ENCODE measurements around the gene SND1.

SND1 gene

GRCh38 chr7:127678337-127678736 lies 26.3 kb downstream of the SND1 start:
- in situ Hi-C loops (cut with MboI; ENCODE audit: low pct_unique_long_range_greater_than_20kb, low sequenced_read_pairs), result no loop called here
- no peak for DNase-seq

- no peak for DNase-seq
- in situ Hi-C loops (cut with MboI; ENCODE audit: low pct_unique_long_range_greater_than_20kb, low sequenced_read_pairs), result no loop called here
Observed at GRCh38 chr7:127678947-127679346, 27.0 kb downstream of the SND1 start.

- DNase-seq, result no peak
- in situ Hi-C loops (cut with MboI; ENCODE audit: low pct_unique_long_range_greater_than_20kb, low sequenced_read_pairs), result no loop called here
Observed at GRCh38 chr7:127680983-127681382, 29.0 kb downstream of the SND1 start.

GRCh38 chr7:127682140-127682539 lies 30.1 kb downstream of the SND1 start:
- in situ Hi-C loops (cut with MboI; ENCODE audit: low pct_unique_long_range_greater_than_20kb, low sequenced_read_pairs), result no loop called here
- DNase-seq, result no peak

GRCh38 chr7:127683776-127684681 lies 32.0 kb downstream of the SND1 start:
- DNase-seq, result no peak

GRCh38 chr7:127689194-127689772 lies 37.3 kb downstream of the SND1 start:
- DNase-seq, result no peak
- in situ Hi-C loops (cut with MboI; ENCODE audit: low pct_unique_long_range_greater_than_20kb, low sequenced_read_pairs), result no loop called here

More at GRCh38 chr7:127683776-127684681, 32.0 kb downstream of the SND1 start:
- in situ Hi-C loops (cut with MboI; ENCODE audit: low pct_unique_long_range_greater_than_20kb, low sequenced_read_pairs), result no loop called here

- in situ Hi-C loops (cut with MboI; ENCODE audit: low pct_unique_long_range_greater_than_20kb, low sequenced_read_pairs), result no loop called here
- no peak for DNase-seq
Observed at GRCh38 chr7:127690337-127690736, 38.3 kb downstream of the SND1 start.

- in situ Hi-C loops (cut with MboI; ENCODE audit: low pct_unique_long_range_greater_than_20kb, low sequenced_read_pairs), result no loop called here
- no peak for DNase-seq
Observed at GRCh38 chr7:127690806-127691205, 38.8 kb downstream of the SND1 start.

- in situ Hi-C loops (cut with MboI; ENCODE audit: low pct_unique_long_range_greater_than_20kb, low sequenced_read_pairs), result no loop called here
- DNase-seq, result no peak
Observed at GRCh38 chr7:127692200-127692599, 40.2 kb downstream of the SND1 start.

GRCh38 chr7:127699853-127700252 lies 47.9 kb downstream of the SND1 start:
- DNase-seq, result no peak
- in situ Hi-C loops (cut with MboI; ENCODE audit: low pct_unique_long_range_greater_than_20kb, low sequenced_read_pairs), result loop anchor here (25.0 kb wide), 1 partner anchor 512 kb away; no protein-coding TSS in a partner anchor

GRCh38 chr7:127702052-127702652 lies 50.2 kb downstream of the SND1 start:
- no peak for DNase-seq
- in situ Hi-C loops (cut with MboI; ENCODE audit: low pct_unique_long_range_greater_than_20kb, low sequenced_read_pairs), result loop anchor here (25.0 kb wide), 1 partner anchor 510 kb away; no protein-coding TSS in a partner anchor

- no peak for DNase-seq
- in situ Hi-C loops (cut with MboI; ENCODE audit: low pct_unique_long_range_greater_than_20kb, low sequenced_read_pairs), result loop anchor here (25.0 kb wide), 1 partner anchor 509 kb away; no protein-coding TSS in a partner anchor
Observed at GRCh38 chr7:127702938-127703337, 50.9 kb downstream of the SND1 start.

GRCh38 chr7:127704211-127704610 lies 52.2 kb downstream of the SND1 start:
- DNase-seq, result no peak
- in situ Hi-C loops (cut with MboI; ENCODE audit: low pct_unique_long_range_greater_than_20kb, low sequenced_read_pairs), result loop anchor here (25.0 kb wide), 1 partner anchor 508 kb away; no protein-coding TSS in a partner anchor

- DNase-seq, result no peak
- in situ Hi-C loops (cut with MboI; ENCODE audit: low pct_unique_long_range_greater_than_20kb, low sequenced_read_pairs), result loop anchor here (25.0 kb wide), 1 partner anchor 507 kb away; no protein-coding TSS in a partner anchor
Observed at GRCh38 chr7:127705461-127705959, 53.5 kb downstream of the SND1 start.

- no peak for DNase-seq
- in situ Hi-C loops (cut with MboI; ENCODE audit: low pct_unique_long_range_greater_than_20kb, low sequenced_read_pairs), result loop anchor here (25.0 kb wide), 1 partner anchor 506 kb away; no protein-coding TSS in a partner anchor
Observed at GRCh38 chr7:127706766-127707165, 54.8 kb downstream of the SND1 start.

- in situ Hi-C loops (cut with MboI; ENCODE audit: low pct_unique_long_range_greater_than_20kb, low sequenced_read_pairs), result loop anchor here (25.0 kb wide), 1 partner anchor 504 kb away; no protein-coding TSS in a partner anchor
- no peak for DNase-seq
Observed at GRCh38 chr7:127708201-127708600, 56.2 kb downstream of the SND1 start.

- in situ Hi-C loops (cut with MboI; ENCODE audit: low pct_unique_long_range_greater_than_20kb, low sequenced_read_pairs), result loop anchor here (25.0 kb wide), 1 partner anchor 504 kb away; no protein-coding TSS in a partner anchor
- peak; percentile 70 for DNase-seq
Observed at GRCh38 chr7:127708788-127709187, 56.8 kb downstream of the SND1 start.

GRCh38 chr7:127710635-127711034 lies 58.6 kb downstream of the SND1 start:
- in situ Hi-C loops (cut with MboI; ENCODE audit: low pct_unique_long_range_greater_than_20kb, low sequenced_read_pairs), result loop anchor here (25.0 kb wide), 1 partner anchor 502 kb away; no protein-coding TSS in a partner anchor
- DNase-seq, result no peak

- no peak for DNase-seq
- in situ Hi-C loops (cut with MboI; ENCODE audit: low pct_unique_long_range_greater_than_20kb, low sequenced_read_pairs), result loop anchor here (25.0 kb wide), 1 partner anchor 500 kb away; no protein-coding TSS in a partner anchor
Observed at GRCh38 chr7:127711872-127712271, 59.9 kb downstream of the SND1 start.

Measured in KBM-7 (cell line).